Measurements from ENCODE around the gene KCNK13.

DNA sequence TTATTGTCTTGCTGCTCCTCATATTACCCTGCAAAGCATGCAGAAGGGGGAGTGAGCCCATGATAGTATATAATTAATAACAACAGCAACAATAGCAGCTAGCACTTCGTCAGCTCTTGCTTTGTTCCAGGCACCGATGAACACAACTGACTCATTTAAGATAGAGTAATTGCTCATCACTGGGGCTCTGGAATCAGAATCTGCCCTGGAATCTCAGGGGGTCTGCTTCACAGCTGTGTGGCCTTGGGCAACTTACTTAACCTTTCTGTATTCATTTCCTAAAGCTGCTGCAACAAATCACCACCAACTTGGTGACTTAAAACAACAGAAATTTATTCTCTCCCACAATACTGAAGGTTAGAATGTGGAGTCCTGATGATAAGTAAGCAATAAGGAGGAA, 139.6 kb downstream of the KCNK13 start:
- TF ChIP-seq EZH2phosphoT487 (IDR thresholded peaks at IDR 0.05; ENCODE audit: insufficient read depth, low read depth) = no peak
- TF ChIP-seq EZH2 (IDR thresholded peaks at IDR 0.05; ENCODE audit: insufficient read depth, poor library complexity, severe bottlenecking) = no peak
